Esophagus squamous epithelium (tissue), 4 donors: Measurements from ENCODE around the gene VPS50.

Experiments used
- POLR2A ChIP-seq, 4 donors: fragments of 450-650 bp; IDR thresholded peaks; one replicate each; pipeline ENCODE4 v1.6.1; 2017; ENCODE audit warnings: antibody characterized with exemption in 4 of 4, mild to moderate bottlenecking in 4 of 4, moderate library complexity in 3 of 4
- TF ChIP-seq, protein P1 (sequence below), 6 experiments: fragments of 450-650 bp in 4 of 6; fragments of 200-600 bp in 2 of 6; sonication (generic) in 2 of 6; IDR thresholded peaks; one replicate each; pipeline ENCODE4 v1.5.1; 2016 to 2019; ENCODE audit warnings: antibody characterized with exemption in 6 of 6, mild to moderate bottlenecking in 4 of 6, moderate library complexity in 4 of 6

DNA sequence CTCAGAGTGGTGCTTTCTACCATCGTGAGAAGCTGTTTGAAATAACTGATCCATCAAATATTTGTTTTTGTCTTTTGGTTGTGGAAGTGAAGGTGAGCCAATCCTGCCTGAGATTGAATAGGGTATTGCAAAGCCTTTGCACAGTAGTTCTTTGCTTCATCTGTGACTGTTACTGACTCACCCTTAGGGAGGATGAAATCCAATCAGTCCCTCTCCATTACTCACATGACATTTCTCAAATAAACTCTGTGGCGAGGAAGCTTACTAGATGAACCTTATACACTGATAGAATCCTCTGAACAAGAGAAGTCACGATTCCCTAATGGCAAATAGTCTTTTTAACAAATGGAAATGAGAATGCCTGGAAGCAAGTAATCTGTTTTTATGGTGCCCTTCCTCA lies 37.8 kb upstream of the VPS50 start:
- TF ChIP-seq, protein P1, sequence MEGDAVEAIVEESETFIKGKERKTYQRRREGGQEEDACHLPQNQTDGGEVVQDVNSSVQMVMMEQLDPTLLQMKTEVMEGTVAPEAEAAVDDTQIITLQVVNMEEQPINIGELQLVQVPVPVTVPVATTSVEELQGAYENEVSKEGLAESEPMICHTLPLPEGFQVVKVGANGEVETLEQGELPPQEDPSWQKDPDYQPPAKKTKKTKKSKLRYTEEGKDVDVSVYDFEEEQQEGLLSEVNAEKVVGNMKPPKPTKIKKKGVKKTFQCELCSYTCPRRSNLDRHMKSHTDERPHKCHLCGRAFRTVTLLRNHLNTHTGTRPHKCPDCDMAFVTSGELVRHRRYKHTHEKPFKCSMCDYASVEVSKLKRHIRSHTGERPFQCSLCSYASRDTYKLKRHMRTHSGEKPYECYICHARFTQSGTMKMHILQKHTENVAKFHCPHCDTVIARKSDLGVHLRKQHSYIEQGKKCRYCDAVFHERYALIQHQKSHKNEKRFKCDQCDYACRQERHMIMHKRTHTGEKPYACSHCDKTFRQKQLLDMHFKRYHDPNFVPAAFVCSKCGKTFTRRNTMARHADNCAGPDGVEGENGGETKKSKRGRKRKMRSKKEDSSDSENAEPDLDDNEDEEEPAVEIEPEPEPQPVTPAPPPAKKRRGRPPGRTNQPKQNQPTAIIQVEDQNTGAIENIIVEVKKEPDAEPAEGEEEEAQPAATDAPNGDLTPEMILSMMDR (IDR thresholded peaks at IDR 0.05): no peak
- TF ChIP-seq POLR2A (IDR thresholded peaks at IDR 0.05): no peak
